HG03520 (cell line): ENCODE data around the gene VAV3.

Experiments
- ATAC-seq: cut with Tn5 transposase; IDR thresholded peaks from one replicate; pipeline ENCODE4 v1.9.1; 2021; ENCODE audit warnings: mild to moderate bottlenecking, moderate library complexity; ENCODE audit not compliant: unreplicated experiment

The VAV3 gene

DNA sequence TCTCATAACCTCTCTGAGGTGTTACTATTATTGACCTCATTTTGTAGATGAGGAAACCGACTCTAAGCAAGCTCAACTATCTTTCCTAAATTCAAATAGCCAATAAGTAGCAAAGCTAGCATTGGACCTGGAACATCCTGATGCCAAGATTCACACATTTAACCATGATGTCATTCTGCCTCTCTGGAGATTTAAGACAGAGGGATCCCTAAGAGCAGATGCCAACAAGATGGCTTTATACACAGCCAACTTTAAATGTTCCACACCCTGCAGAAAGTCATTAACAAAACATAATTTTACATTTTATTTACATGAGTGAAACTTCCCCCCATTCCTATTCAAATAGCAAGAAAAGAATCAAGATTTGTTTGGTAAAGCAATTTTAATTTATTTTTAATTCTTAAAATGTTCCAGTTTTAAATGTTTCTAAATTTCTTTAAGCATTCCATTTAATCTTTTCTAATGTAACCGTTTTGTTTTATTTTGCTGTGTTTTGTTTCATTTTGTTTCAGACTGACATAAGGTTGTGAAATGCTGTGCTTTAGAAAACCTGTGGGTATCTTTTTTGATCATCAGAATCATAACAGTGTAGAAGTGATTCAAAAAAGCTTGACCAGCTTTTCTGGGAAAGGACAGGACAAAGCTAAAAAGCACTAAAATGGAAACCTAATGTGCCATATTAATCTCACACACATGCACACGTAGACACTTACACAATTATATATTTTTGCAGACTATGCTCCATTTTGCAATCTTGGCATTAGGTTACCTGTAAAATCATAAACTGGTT lies 7.6 kb upstream of the VAV3 start:
- no peak for ATAC-seq

GRCh38 chr1:107966550-107966949 lies 1.6 kb upstream of the VAV3 start:
- ATAC-seq, result no peak

DNA sequence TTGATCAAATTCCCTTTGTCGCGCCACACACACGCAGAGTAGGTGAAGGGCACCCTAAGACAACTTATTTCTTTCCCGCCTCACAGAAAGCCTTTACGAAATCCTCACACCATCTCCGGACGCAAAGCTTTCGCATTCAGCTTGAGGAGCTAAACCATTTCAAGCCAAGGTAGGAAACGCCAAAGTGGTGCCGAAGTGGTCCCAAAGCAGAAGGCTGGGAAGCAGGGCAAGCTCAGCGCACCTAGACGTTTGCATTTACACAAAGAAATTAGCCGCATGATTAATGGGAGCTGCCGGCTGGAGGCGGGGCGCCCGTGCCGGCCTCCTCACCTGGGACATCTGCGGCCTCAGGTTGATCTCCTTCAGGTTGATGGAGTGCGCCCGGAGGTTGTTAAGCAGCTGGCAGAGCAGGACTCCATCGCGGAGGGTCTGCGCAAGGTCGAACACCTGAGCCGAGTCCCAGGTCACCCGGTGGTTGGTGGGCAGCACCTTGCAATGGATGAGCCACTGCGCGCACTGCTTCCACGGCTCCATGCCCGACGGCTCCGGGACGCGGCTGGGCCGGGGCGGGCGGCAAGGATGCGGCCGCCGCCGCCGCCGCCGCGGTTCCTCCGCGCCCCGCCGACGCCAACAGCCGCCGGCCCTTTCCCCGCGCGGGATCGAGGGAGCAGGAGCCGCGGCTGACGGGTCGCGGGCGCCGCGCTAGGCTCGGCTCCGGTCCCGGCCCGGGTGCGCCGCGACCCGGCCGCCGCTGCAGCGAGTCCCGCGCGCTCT lies 457 bp downstream of the VAV3 start:
- no peak for ATAC-seq

DNA sequence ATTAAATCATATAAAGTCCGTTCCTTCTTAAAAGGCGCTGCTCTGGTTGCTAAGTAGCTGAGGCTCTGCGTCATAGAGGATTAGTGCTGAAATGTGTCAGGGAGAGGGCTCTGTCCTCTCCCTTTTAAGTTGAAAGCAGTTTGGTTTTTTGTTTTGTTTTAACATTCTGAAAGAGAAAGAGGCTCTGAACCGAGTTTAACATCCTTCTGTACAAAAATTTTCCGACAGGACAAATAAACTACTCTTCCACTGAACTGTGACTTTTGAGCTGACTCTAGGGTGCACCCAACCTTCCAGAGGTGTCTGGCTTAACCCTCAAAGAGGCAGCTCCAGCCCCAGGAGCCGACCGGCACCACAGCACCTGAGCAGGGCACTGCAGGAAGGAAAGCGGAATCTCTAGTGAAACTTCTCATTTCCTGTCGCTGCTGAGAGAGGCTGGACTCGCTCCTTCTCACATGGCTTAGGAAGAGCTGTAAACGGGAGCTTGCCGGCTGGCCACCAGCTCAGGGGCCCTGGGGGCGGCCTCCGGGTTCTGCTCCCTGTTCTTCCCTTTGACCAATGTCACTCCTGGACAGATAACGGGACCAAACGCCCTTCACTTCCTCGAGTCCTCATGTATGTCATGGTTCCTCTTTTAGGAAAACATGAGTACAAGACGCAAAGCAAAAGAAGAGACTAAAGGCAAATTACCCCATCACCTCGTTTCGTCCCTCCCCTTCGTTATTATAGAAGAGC lies 1.2 kb downstream of the VAV3 start:
- ATAC-seq, result peak; percentile 75

GRCh38 chr1:107963008-107963407 lies 2.0 kb downstream of the VAV3 start:
- ATAC-seq, result no peak

GRCh38 chr1:107954719-107955415 lies 10.1 kb downstream of the VAV3 start:
- ATAC-seq, result no peak

- no peak for ATAC-seq
Measured at GRCh38 chr1:107954126-107954525, 10.9 kb downstream of the VAV3 start.

- no peak for ATAC-seq
Measured at GRCh38 chr1:107953556-107953955, 11.4 kb downstream of the VAV3 start.

- ATAC-seq, result no peak
Measured at GRCh38 chr1:107952989-107953388, 12.0 kb downstream of the VAV3 start.

DNA sequence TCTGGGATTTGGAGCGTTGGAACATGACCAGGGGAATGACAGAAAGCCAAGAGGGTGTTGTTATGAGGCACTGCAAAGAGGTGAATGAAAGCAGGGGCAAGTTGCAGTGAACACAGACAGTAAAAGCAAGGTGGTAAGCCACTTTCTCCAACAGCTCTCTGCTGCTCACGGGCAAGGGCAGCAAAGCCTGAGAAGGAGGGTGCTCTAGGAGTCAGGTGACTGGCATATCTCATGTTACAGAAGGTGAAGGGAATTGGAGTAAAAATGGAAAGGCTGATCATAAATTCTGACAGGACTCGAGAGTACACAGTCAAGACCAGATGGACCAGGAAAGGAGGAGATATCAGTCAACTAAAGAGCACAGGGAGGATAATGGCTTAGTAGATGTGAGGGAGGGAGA lies 14.5 kb downstream of the VAV3 start:
- no peak for ATAC-seq

GRCh38 chr1:107949467-107950253 lies 15.3 kb downstream of the VAV3 start:
- ATAC-seq, result peak; percentile 81

DNA sequence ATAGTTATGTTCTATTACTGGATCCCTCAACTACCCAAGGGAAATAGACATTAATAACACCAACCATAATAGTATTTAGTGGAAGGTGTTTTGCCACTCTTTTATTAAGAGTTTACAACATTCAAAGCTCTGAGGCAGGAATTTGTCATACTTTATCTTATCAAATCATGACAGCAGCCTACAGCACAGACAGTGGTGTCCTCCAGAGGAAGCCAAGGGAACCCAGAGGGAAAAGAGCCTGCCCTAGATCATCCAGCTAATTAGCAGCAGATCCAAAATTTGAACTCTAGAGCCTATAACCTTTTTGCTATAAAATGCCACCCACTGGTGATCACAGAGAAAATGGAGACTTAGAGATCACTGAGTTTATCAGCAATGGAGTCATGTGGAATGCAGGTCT lies 18.2 kb downstream of the VAV3 start:
- ATAC-seq, result no peak

GRCh38 chr1:107943694-107944093 lies 21.3 kb downstream of the VAV3 start:
- ATAC-seq, result no peak

DNA sequence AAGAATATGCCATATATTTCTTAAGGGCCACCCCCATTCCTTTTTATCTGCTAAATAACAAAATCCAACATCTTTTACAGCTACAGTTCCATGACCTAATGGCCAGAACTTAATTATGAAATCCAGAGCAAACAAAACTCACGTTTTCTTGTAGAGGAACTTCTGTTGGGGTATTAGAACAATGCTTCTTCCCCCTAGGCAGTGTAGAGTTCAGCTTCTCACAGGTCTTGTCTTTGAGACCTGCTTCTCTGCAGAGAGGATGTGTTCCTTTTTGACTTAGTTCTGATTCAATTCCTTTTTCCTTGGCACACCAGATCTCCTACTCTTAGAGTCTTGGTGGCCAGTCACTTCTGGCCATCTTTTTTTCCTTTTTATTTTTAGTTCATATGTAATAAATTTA lies 22.2 kb downstream of the VAV3 start:
- no peak for ATAC-seq

DNA sequence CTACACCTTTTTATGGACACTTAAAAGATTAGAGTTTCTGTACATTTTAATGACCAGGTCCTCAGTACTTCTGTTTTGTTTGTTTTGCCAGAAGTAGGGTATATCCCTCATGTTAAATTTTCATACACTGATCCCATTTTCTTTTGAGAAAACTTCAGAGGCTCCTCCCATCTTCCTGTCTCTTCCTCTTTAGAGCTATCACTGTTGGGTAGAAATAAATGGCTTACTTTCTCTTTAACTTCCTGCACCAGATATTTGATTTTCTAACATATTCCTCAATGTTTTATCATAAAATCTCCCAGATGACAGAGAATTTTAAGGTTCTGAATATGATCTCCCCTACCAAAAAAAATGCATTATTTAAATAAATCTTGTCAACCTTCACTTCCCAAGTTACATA lies 23.4 kb downstream of the VAV3 start:
- ATAC-seq, result no peak

- no peak for ATAC-seq
Measured at GRCh38 chr1:107941123-107941522, 23.9 kb downstream of the VAV3 start.

GRCh38 chr1:107940701-107941100 lies 24.3 kb downstream of the VAV3 start:
- no peak for ATAC-seq

GRCh38 chr1:107940017-107940577 lies 24.9 kb downstream of the VAV3 start:
- ATAC-seq, result no peak

DNA sequence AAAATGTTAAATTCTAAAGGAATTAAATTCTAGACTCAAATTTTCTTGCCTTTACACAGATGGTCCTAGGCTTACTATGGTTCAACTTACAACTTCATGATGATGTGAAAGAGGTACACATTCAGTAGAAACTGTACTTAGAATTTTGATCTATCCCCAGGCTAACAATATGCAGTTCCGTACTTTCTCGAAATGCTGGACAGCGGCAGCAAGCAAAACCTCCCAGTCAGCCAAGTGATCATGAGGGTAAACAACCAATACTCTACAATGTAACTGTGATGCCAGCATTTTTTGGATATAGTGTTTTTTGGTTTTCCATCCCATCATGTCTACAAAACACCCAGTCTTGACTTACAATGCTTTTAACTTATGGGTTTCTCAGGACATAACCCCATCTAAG lies 25.7 kb downstream of the VAV3 start:
- ATAC-seq, result no peak
